Kidney (tissue), 14 donors: ENCODE data around the gene MRPL58. TPM values are rescaled to one million over a fixed set of nuclear protein-coding genes. Genes with fewer than 3 reads are reported as not detected.
"Not testable (repeated sequence)": the region's sequence is repeated elsewhere in the genome, so short reads cannot be mapped to it uniquely, and the experiment has no call there.

Source experiments
- DNase-seq, 5 donors: peaks; one replicate each; pipeline ENCODE4 v3.0.0-alpha.2; 2013 to 2020
- FAIRE-seq: peaks from 2 replicates; lab custom pipeline; 2012; peaks lifted over from hg19 to GRCh38; lab: Jason Lieb, UNC
- H3K27ac ChIP-seq, 2 donors: one replicate each; pipeline ENCODE4 v1.7.0; 2013; ENCODE audit warnings: low read depth in 2 of 2, low read length in 2 of 2, inconsistent platforms in 1 of 2
- H3K27me3 ChIP-seq: one replicate; pipeline ENCODE4 v1.7.1; 2013; ENCODE audit warnings: low read length, inconsistent platforms; ENCODE audit not compliant: control insufficient read depth, insufficient read depth
- H3K36me3 ChIP-seq, 3 donors: one replicate each; pipeline versions ENCODE4 v1.7.0 to v1.7.1; 2013; ENCODE audit warnings: low read length in 3 of 3, control low read depth in 1 of 3, inconsistent platforms in 1 of 3; ENCODE audit not compliant: insufficient read depth in 3 of 3, control insufficient read depth in 2 of 3
- H3K4me1 ChIP-seq, 3 donors: one replicate each; pipeline versions ENCODE4 v1.7.0 to v1.7.1; 2013; ENCODE audit warnings: low read length in 3 of 3, inconsistent platforms in 1 of 3, low read depth in 1 of 3; ENCODE audit not compliant: control insufficient read depth in 2 of 3, insufficient read depth in 2 of 3
- H3K4me3 ChIP-seq, 3 donors: one replicate each; pipeline versions ENCODE4 v1.7.0 to v1.8.1; 2013; ENCODE audit warnings: low read length in 3 of 3, control low read depth in 1 of 3, inconsistent platforms in 1 of 3
- H3K9ac ChIP-seq, 3 donors: one replicate each; pipeline versions ENCODE4 v1.7.0 to v1.7.1; 2013; ENCODE audit warnings: low read length in 3 of 3, control low read depth in 1 of 3, inconsistent platforms in 1 of 3
- H3K9me3 ChIP-seq, 3 donors: one replicate each; pipeline versions ENCODE4 v1.7.0 to v1.7.1; 2013; ENCODE audit warnings: low read length in 3 of 3, control low read depth in 1 of 3, inconsistent platforms in 1 of 3; ENCODE audit not compliant: control insufficient read depth in 2 of 3, insufficient read depth in 1 of 3
- CTCF ChIP-seq: IDR thresholded peaks from 3 replicates; pipeline ENCODE4 v1.5.1; 2012; ENCODE audit warnings: mild to moderate bottlenecking, moderate library complexity, borderline replicate concordance; ENCODE audit not compliant: insufficient read depth; ENCODE audit errors: extremely low read depth
- intact Hi-C: fragments of 100-400 bp; cut with DNase I; formaldehyde crosslinking; loops from one replicate; pipeline ENCODE4 v1.11.1; 2022
- polyA plus RNA-seq: library from polyadenylated mRNA; stranded (reverse); fragments of 350-450 nt; fragmentation: Illumina TruSeq; extraction: RNeasy Lipid Tissue Mini Kit (QIAGEN cat#74804); gene quantifications from one replicate; pipeline ENCODE4 v1.2.3, GENCODE V29; 2014; ENCODE audit warnings: low read depth, low replicate concordance; ENCODE audit not compliant: insufficient read depth
- total RNA-seq: library from RNA; stranded (reverse); fragmentation: NEBNext Ultra II Directional; extraction: Animal tissue kit (Norgen Biotek cat#: 25700); gene quantifications from one replicate; pipeline ENCODE4 v1.2.1, GENCODE V29; 2021
- donor health status: control.
- donor health status: control.
- donor health status: control.
- donor health status: control.
- donor health status: control.
- donor health status: DM: yes; HTN: yes; CAD: no.
- donor health status: Normal renal cell carcinoma (clear cell type).

Gene MRPL58
- total and polyA plus RNA-seq, 2 donors from 2014 or later = 23.1 to 84.5 TPM

GRCh38 chr17:75003957-75004355, 8.5 kb upstream of the MRPL58 start:
- no peak overlapping the region for H3K9ac ChIP-seq
- no peaks in the 10 kb centered on the region for H3K9me3 ChIP-seq
- no peak for DNase-seq
- H3K27me3 ChIP-seq = no peaks in the 10 kb centered on the region
- no peak overlapping the region for H3K4me3 ChIP-seq
- no peaks in the 10 kb centered on the region for H3K4me1 ChIP-seq
- intact Hi-C loops = no loop called here
- TF ChIP-seq CTCF = no peak
- H3K27ac ChIP-seq = no peak overlapping the region
- peaks cover 0 to 7% (median 4%) of the 10 kb centered on the region in 3 donors for H3K36me3 ChIP-seq
- FAIRE-seq = no peak

- Histone ChIP-seq H3K36me3 (peaks cover 0 to 7% (median 4%) of the 10 kb centered on the region in 3 donors), H3K4me1 (no peaks in the 10 kb centered on the region), H3K27me3 (no peaks in the 10 kb centered on the region), H3K9me3 (no peaks in the 10 kb centered on the region), H3K27ac (no peak overlapping the region), H3K9ac (no peak overlapping the region), H3K4me3 (no peak overlapping the region)
- intact Hi-C loops = no loop called here
- FAIRE-seq = no peak
- DNase-seq = no peak
- TF ChIP-seq CTCF = no peak
Measured at GRCh38 chr17:75004371-75004770, 8.1 kb upstream of the MRPL58 start.

- Histone ChIP-seq H3K4me1 (no peaks in the 10 kb centered on the region), H3K27ac (no peak overlapping the region), H3K36me3 (peaks cover 0 to 4% (median 4%) of the 10 kb centered on the region in 3 donors), H3K9ac (no peak overlapping the region), H3K27me3 (no peaks in the 10 kb centered on the region), H3K9me3 (no peaks in the 10 kb centered on the region), H3K4me3 (no peak overlapping the region)
- TF ChIP-seq CTCF = no peak
- DNase-seq (no peak), FAIRE-seq (no peak)
- intact Hi-C loops = no loop called here
Measured at GRCh38 chr17:75005291-75005690, 7.2 kb upstream of the MRPL58 start.

GRCh38 chr17:75006084-75006483, 6.4 kb upstream of the MRPL58 start:
- FAIRE-seq = not testable (repeated sequence)

More at GRCh38 chr17:75006084-75006483, 6.4 kb upstream of the MRPL58 start:
- H3K9me3 ChIP-seq, H3K4me1 ChIP-seq, H3K4me3 ChIP-seq, H3K27ac ChIP-seq, H3K36me3 ChIP-seq, DNase-seq, H3K9ac ChIP-seq, intact Hi-C loops, H3K27me3 ChIP-seq: not testable (repeated sequence)
